Heart right ventricle (tissue), 16 donors: ENCODE measurements around the gene NAXE. TPM values are rescaled to one million over a fixed set of nuclear protein-coding genes. Genes with fewer than 3 reads are reported as not detected.

Experiments used
- ATAC-seq, 8 donors: fragments of 200-7000 bp; cut with Tn5 transposase; one replicate each; pipeline ENCODE4 v1.9.1; 2020; ENCODE audit warnings: mild to moderate bottlenecking in 8 of 8, moderate library complexity in 8 of 8, moderate number of reproducible peaks in 1 of 8
- DNase-seq, 2 donors: peaks; one replicate each; pipeline ENCODE4 v3.0.0-alpha.2; 2020
- H3K27ac ChIP-seq, 10 donors: fragments of 200-600 bp; sonication (generic) in 2 of 10; one replicate each; pipeline versions ENCODE4 v1.5.0 to v1.8.0; 2020 to 2022; ENCODE audit warnings: mild to moderate bottlenecking in 3 of 10
- H3K27me3 ChIP-seq, 7 donors: fragments of 200-600 bp; one replicate each; pipeline ENCODE4 v1.8.0; 2021 to 2022; ENCODE audit warnings: mild to moderate bottlenecking in 2 of 7
- H3K36me3 ChIP-seq, 9 donors: fragments of 200-600 bp; sonication (generic) in 1 of 9; one replicate each; pipeline versions ENCODE4 v1.5.0 to v1.8.0; 2020 to 2022; ENCODE audit warnings: mild to moderate bottlenecking in 2 of 9
- H3K4me1 ChIP-seq, 9 donors: fragments of 200-600 bp; sonication (generic) in 1 of 9; one replicate each; pipeline versions ENCODE4 v1.5.0 to v1.8.0; 2020 to 2022; ENCODE audit warnings: mild to moderate bottlenecking in 4 of 9
- H3K4me3 ChIP-seq, 10 donors: fragments of 200-600 bp; sonication (generic) in 2 of 10; one replicate each; pipeline versions ENCODE4 v1.5.0 to v1.8.0; 2020 to 2022; ENCODE audit warnings: mild to moderate bottlenecking in 7 of 10, moderate library complexity in 2 of 10
- H3K9me3 ChIP-seq, 11 donors: fragments of 200-600 bp in 10 of 11; sonication (generic) in 2 of 11; one replicate each; pipeline versions ENCODE4 v1.5.0 to v1.8.0; 2013 to 2022; ENCODE audit warnings: mild to moderate bottlenecking in 2 of 11, control low read depth in 1 of 11, moderate library complexity in 1 of 11
- WGBS, 2 donors: extraction: QIAGEN DNeasy Blood & Tissue Kit; methylation state at CpG; one replicate each; pipeline ENCODE4 v1.1.7; 2013; ENCODE audit warnings: inconsistent platforms in 1 of 2; 5-methylcytosine and 5-hydroxymethylcytosine counted together
- intact Hi-C, 10 donors: fragments of 100-400 bp; cut with DNase I; formaldehyde crosslinking; loops; one replicate each; pipeline versions ENCODE4 v1.11.1 to v1.14.2; 2022
- polyA plus RNA-seq, 2 donors: library from polyadenylated mRNA; stranded (reverse); fragments of 200-250 nt; gene quantifications; one replicate each; pipeline ENCODE4 v1.2.3, GENCODE V29; 2013
- total RNA-seq, 10 donors: library from RNA; stranded (reverse); fragmentation: NEBNext Ultra II Directional in 3 of 10; extraction: Animal tissue kit (Norgen Biotek cat#: 25700) in 3 of 10; gene quantifications; one replicate each; pipeline versions ENCODE4 v1.2.1 to v1.2.4, GENCODE V29; 2021 to 2023
- TF ChIP-seq, protein P1 (sequence below), 9 donors: fragments of 200-600 bp; sonication (generic) in 2 of 9; IDR thresholded peaks; one replicate each; pipeline versions ENCODE4 v1.5.0 to v1.8.0; 2021 to 2022; ENCODE audit warnings: antibody characterized with exemption in 9 of 9, mild to moderate bottlenecking in 5 of 9, moderate library complexity in 1 of 9
- donor health status: Arrhythmogenic right ventricular cardiomyopathy.
- donor health status: ischemic (EF 13 %, LVEDD 7.1; RV severe dilation, severe dysfunction).
- donor health status: healthy with polysubstance abuse.
- donor health status: DM: no; HTN: yes; CAD: no.
- donor health status: DM: no; HTN: no; CAD: no.
- donor health status: ischemic (EF 25% LVEDD 6.9; RV normal size, moderate dysfunction).
- donor health status: ischemic (EF 25% LVEDD 5.7; RV mildly dilated, moderate dysfunction).
- donor health status: healthy.
- donor health status: DM: yes; HTN: yes; CAD: no.
- donor health status: Ischemic cardiomyopathy.
- donor health status: ischemic (EF 35%, LVEDD 5.7; RV mildly dilated, moderate dysfunction).
- donor health status: nonischemic (EF 11% LVEDD 7.7; RV severe dilation, severe dysfunction).
- donor health status: DM: yes; HTN: yes; CAD: no.
- donor health status: PGD.
- donor health status: ischemic (EF 29% LVEDD 5.4; RV normal size, mild dysfunction).
- donor health status: nonischemic (EF 23%, LVEDD 6.1; RV moderate dilation, normal function).

Gene NAXE
- total and polyA plus RNA-seq, 12 donors: 59.8 to 134 (median 108) TPM

DNA sequence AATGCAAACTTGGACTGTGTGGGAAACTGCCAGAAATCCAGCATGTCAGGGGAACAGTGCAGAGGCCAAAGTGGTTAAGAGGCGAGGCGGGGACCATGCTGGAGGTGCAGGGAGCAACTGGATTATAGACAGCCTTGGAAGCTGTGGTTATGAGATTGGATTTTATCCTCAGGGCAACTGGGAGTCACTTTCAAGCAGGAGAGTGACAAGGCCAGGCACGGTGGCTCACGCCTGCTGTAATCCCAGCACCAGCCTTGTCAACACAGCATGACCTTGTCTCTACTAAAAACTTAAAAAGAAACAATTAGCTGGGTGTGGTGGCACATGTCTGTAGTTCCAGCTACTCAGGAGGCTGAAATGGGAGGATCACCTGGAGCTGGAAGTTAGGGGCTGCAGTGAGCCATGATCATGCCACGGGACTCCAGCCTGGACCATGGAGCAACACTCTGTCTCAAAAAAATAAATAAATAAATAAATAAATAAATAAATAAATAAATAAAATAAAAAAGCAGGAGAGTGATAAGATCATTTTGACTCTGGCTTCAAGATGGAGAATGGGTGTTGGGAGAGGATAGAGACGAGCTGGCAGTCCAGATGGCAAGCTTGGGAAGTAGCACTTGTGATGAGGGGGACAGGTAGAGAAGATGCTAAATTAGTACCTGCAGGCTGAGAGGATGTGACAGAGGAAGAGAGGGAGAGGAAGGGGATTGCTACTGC, 31.2 kb downstream of the NAXE start:
- no peak for ATAC-seq
- intact Hi-C loops: loop anchor here in 2 of 10 donors (5.0 kb wide), 1 partner anchor 35 kb away; no protein-coding TSS in a partner anchor
- peaks cover 10 to 34% (median 24%) of the 10 kb centered on the region in 9 donors for H3K4me1 ChIP-seq
- no peaks in the 10 kb centered on the region for H3K36me3 ChIP-seq
- no peak overlapping the region for H3K27ac ChIP-seq
- no peak overlapping the region for H3K4me3 ChIP-seq
- 86 to 87% methylated on average over 6 of the region's 6 CpGs for WGBS, 2 donors
- TF ChIP-seq, protein P1, sequence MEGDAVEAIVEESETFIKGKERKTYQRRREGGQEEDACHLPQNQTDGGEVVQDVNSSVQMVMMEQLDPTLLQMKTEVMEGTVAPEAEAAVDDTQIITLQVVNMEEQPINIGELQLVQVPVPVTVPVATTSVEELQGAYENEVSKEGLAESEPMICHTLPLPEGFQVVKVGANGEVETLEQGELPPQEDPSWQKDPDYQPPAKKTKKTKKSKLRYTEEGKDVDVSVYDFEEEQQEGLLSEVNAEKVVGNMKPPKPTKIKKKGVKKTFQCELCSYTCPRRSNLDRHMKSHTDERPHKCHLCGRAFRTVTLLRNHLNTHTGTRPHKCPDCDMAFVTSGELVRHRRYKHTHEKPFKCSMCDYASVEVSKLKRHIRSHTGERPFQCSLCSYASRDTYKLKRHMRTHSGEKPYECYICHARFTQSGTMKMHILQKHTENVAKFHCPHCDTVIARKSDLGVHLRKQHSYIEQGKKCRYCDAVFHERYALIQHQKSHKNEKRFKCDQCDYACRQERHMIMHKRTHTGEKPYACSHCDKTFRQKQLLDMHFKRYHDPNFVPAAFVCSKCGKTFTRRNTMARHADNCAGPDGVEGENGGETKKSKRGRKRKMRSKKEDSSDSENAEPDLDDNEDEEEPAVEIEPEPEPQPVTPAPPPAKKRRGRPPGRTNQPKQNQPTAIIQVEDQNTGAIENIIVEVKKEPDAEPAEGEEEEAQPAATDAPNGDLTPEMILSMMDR (IDR thresholded peaks at IDR 0.05): no peak
- no peak for DNase-seq
- H3K9me3 ChIP-seq: no peaks in the 10 kb centered on the region
- H3K27me3 ChIP-seq: peaks cover 19 to 83% (median 44%) of the 10 kb centered on the region in 7 donors

DNA sequence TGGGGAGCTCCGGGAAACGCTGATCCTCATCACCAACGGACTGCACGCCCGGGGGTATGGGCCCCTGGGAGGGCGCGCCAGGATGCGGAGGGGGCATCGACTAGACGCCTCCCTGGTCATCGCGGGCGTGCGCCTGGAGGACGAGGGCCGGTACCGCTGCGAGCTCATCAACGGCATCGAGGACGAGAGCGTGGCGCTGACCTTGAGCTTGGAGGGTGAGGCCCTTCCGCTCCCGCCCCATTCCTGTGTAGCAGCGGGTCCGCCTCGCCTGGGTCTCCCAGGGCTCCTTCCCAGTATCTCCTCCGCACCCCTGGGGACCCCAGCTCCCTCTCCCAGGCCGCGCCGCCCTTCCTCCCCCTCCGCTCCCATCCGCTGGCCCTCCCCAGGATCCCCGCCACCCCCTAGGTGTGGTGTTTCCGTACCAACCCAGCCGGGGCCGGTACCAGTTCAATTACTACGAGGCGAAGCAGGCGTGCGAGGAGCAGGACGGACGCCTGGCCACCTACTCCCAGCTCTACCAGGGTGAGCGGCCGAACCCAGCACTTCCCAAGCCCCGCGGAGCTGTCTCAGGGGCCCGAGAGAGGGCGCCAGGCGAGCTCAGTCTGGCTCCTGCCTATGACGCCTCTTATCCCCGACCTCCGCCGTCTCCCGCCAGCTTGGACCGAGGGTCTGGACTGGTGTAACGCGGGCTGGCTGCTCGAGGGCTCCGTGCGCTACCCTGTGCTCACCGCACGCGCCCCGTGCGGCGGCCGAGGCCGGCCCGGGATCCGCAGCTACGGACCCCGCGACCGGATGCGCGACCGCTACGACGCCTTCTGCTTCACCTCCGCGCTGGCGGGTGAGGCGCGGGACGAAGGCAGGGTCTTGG, 32.6 kb downstream of the NAXE start:
- DNase-seq (peak; percentile 47 to 64), ATAC-seq (peak; percentile 65 to 82 (median 78))
- peaks cover 19 to 97% (median 56%) of the 10 kb centered on the region in 7 donors for H3K27me3 ChIP-seq
- no peaks in the 10 kb centered on the region for H3K36me3 ChIP-seq
- no peaks in the 10 kb centered on the region for H3K9me3 ChIP-seq
- intact Hi-C loops: loop anchor here in 3 of 10 donors (2.0 to 5.0 kb wide), 2 partner anchors 33 to 101 kb away; no protein-coding TSS in a partner anchor
- TF ChIP-seq, protein P1 (IDR thresholded peaks at IDR 0.05): peak in 7 of 9 donors; percentile 18 to 59 (median 47)
- peak overlapping the region in 9 of 10 donors; percentile 45 to 76 (median 63) for H3K27ac ChIP-seq
- WGBS, 2 donors: 1 to 3% methylated on average over 86 to 87 of the region's 87 CpGs
- peaks cover 10 to 34% (median 24%) of the 10 kb centered on the region in 9 donors for H3K4me1 ChIP-seq
- peak overlapping the region; percentile 34 to 58 (median 49) for H3K4me3 ChIP-seq

DNA sequence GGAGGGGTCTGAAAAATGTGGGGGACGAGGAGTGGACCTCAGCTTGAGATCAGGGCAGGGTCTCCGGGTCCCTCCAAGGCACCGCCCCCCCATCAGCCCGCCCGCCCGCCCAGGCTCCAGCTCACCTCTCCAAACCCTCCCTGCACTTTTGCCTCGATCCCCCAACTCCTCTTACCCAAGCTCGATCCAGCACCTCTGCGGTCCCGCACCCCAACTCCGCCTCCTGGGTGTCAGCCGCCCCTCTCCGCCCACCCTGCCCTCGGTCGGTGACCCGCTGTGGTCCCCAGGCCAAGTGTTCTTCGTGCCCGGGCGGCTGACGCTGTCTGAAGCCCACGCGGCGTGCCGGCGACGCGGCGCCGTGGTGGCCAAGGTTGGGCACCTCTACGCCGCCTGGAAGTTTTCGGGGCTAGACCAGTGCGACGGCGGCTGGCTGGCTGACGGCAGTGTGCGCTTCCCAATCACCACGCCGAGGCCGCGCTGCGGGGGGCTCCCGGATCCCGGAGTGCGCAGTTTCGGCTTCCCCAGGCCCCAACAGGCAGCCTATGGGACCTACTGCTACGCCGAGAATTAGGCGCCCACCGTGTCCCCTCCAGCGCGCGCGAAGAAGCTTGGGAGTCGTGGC, 33.3 kb downstream of the NAXE start:
- TF ChIP-seq, protein P1 (IDR thresholded peaks at IDR 0.05): no peak
- H3K27ac ChIP-seq: peak overlapping the region in 9 of 10 donors; percentile 45 to 76 (median 63)
- WGBS, 2 donors: 1% methylated on average over 44 to 55 of the region's 55 CpGs
- H3K36me3 ChIP-seq: no peaks in the 10 kb centered on the region
- peak overlapping the region; percentile 34 to 58 (median 49) for H3K4me3 ChIP-seq
- ATAC-seq: peak in 4 of 8 donors; percentile 2 to 16 (median 6)
- intact Hi-C loops: loop anchor here in 4 of 10 donors (2.0 to 5.0 kb wide), 3 partner anchors 32 to 100 kb away; partner anchors contain the start of gene NES (in 2 of the 4)
- H3K27me3 ChIP-seq: peaks cover 19 to 100% (median 64%) of the 10 kb centered on the region in 7 donors
- DNase-seq: peak in 1 of 2 donors; percentile 23
- no peaks in the 10 kb centered on the region for H3K9me3 ChIP-seq
- H3K4me1 ChIP-seq: peaks cover 10 to 34% (median 24%) of the 10 kb centered on the region in 9 donors
